HepG2 (cell line): Measurements from ENCODE around the gene STRIP1. TPM values are rescaled to one million over a fixed set of nuclear protein-coding genes. Genes with fewer than 3 reads are reported as not detected.

Source experiments
- ATAC-seq: fragments of 200-7000 bp; cut with Tn5 transposase; 3 replicates; pipeline ENCODE4 v1.9.1; 2020; ENCODE audit warnings: mild to moderate bottlenecking, moderate library complexity
- BruUV-seq: library from RNA; stranded (reverse); fragments of 400-500 nt; replicated peaks from 2 replicates; lab custom pipeline; 2021; lab: Mats Ljungman, UMichigan
- CTCF ChIA-PET: fragments of 300-600 bp; formaldehyde crosslinking; extraction: SDS; loops from one replicate; lab custom pipeline; 2021; ENCODE audit warnings: low total read pairs, inconsistent platforms, low intra/inter-chr PET ratio; lab: Yijun Ruan, JAX
- POLR2A ChIA-PET: fragments of 350-600 bp; sonication (Branson Sonifier 250); formaldehyde crosslinking; loops from one replicate; lab custom pipeline; 2020; ENCODE audit warnings: antibody characterized with exemption, inconsistent platforms; lab: Yijun Ruan, JAX
- DNase-seq: peaks from one replicate; pipeline ENCODE4 v3.0.0-alpha.2; 2015; ENCODE audit warnings: low spot score
- FAIRE-seq: peaks from 3 replicates; lab custom pipeline; 2011; peaks lifted over from hg19 to GRCh38; lab: Jason Lieb, UNC
- H2AFZ ChIP-seq: one replicate; pipeline ENCODE4 v1.6.1; 2011; ENCODE audit warnings: low read length, inconsistent platforms
- H3K27ac ChIP-seq: fragments of 300-600 bp; 3 replicates; pipeline ENCODE4 v1.8.0; 2011; ENCODE audit warnings: mixed run types, mild to moderate bottlenecking, mixed read lengths, low read length, inconsistent platforms; ENCODE audit not compliant: insufficient read depth; ENCODE audit errors: extremely low read length
- H3K27me3 ChIP-seq, 2 experiments: fragments of 200-600 bp in 1 of 2; 2 replicates in 1 of 2; 3 replicates in 1 of 2; pipeline versions ENCODE4 v1.6.0 to v1.8.0; 2011; ENCODE audit warnings: low read length in 2 of 2, mild to moderate bottlenecking in 2 of 2, moderate library complexity in 2 of 2, inconsistent platforms in 1 of 2; ENCODE audit not compliant: insufficient read depth in 2 of 2, control insufficient read depth in 1 of 2
- H3K36me3 ChIP-seq, 2 experiments: fragments of 200-600 bp in 1 of 2; replicated peaks in 1 of 2; 2 replicates in 1 of 2; 3 replicates in 1 of 2; pipeline versions ENCODE4 v1.5.1 to v1.8.0; 2011; ENCODE audit warnings: low read length in 2 of 2, inconsistent platforms in 1 of 2; ENCODE audit not compliant: insufficient read depth in 2 of 2, control insufficient read depth in 1 of 2
- H3K4me1 ChIP-seq: 2 replicates; pipeline ENCODE4 v1.5.1; 2012; ENCODE audit warnings: low read length, inconsistent platforms; ENCODE audit not compliant: insufficient read depth
- H3K4me2 ChIP-seq: 2 replicates; pipeline ENCODE4 v1.6.0; 2011; ENCODE audit warnings: low read depth, low read length, inconsistent platforms
- H3K4me3 ChIP-seq, 3 experiments: fragments of 200-600 bp in 1 of 3; sonication (generic), shearing (Covaris generic) in 1 of 3; replicated peaks in 1 of 3; 2 replicates each; pipeline ENCODE4 v1.5.1; 2011 to 2016; ENCODE audit warnings: low read length in 3 of 3, inconsistent platforms in 2 of 3, low read depth in 2 of 3, mild to moderate bottlenecking in 2 of 3, control low read depth in 1 of 3, mixed read lengths in 1 of 3; ENCODE audit not compliant: insufficient read depth in 1 of 3
- H3K79me2 ChIP-seq: one replicate; pipeline ENCODE4 v1.6.1; 2011; ENCODE audit warnings: low read length, inconsistent platforms; ENCODE audit not compliant: insufficient read depth
- H3K9ac ChIP-seq: 2 replicates; pipeline ENCODE4 v1.6.0; 2011; ENCODE audit warnings: mild to moderate bottlenecking, low read depth, low read length, inconsistent platforms; ENCODE audit not compliant: insufficient read depth
- H3K9me3 ChIP-seq: 2 replicates; pipeline ENCODE4 v1.5.1; 2012; ENCODE audit warnings: mild to moderate bottlenecking, low read length
- H4K20me1 ChIP-seq: 2 replicates; pipeline ENCODE4 v1.6.0; 2011; ENCODE audit warnings: inconsistent platforms, mild to moderate bottlenecking, low read length, moderate library complexity; ENCODE audit not compliant: insufficient read depth
- ZFAT ChIP-seq: sonication (generic); formaldehyde crosslinking; conservative IDR thresholded peaks from 2 replicates; pipeline ENCODE4 v1.8.1; 2023; ENCODE audit warnings: missing genetic modification reagents, inconsistent platforms
- ZKSCAN1 ChIP-seq: fragments of 150-350 bp; IDR thresholded peaks from 2 replicates; pipeline ENCODE4 v1.6.1; 2014; ENCODE audit warnings: low read length
- ZNF251 ChIP-seq: sonication (generic); formaldehyde crosslinking; IDR thresholded peaks from 2 replicates; pipeline ENCODE4 v1.9.0; 2021; ENCODE audit warnings: mild to moderate bottlenecking, missing genetic modification reagents
- ZNF451 ChIP-seq: sonication (generic); formaldehyde crosslinking; IDR thresholded peaks from 2 replicates; pipeline ENCODE4 v1.5.0; 2020; ENCODE audit warnings: mild to moderate bottlenecking, missing genetic modification reagents
- WGBS: methylation state at CpG from one replicate; pipeline ENCODE4 v1.1.6; 2017; ENCODE audit warnings: low lambda C conversion rate; 5-methylcytosine and 5-hydroxymethylcytosine counted together
- in situ Hi-C: cut with HindIII; loops from 2 replicates; pipeline ENCODE4 v1.10.0; 2017; ENCODE audit warnings: low pct_unique_long_range_greater_than_20kb; ENCODE audit not compliant: extremely low pct_ligation_motif_present
- intact Hi-C: fragments of 100-400 bp; cut with micrococcal nuclease; formaldehyde crosslinking; loops from one replicate; pipeline ENCODE4 v1.10.0; 2022; ENCODE audit not compliant: unreplicated experiment
- polyA plus RNA-seq, 8 experiments: library from polyadenylated mRNA; depleted of rRNA in 3 of 8; stranded (reverse) in 7 of 8; unstranded in 1 of 8; fragments of >200 nt; fragmentation: Illumina TruSeq in 4 of 8; extraction: Trizol in 4 of 8; gene quantifications; 2 replicates each; pipeline versions ENCODE4 v1.2.1 to v1.2.3, GENCODE V29; 2011 to 2016; ENCODE audit warnings: low read depth in 4 of 8, missing spikeins in 1 of 8, mixed read lengths in 1 of 8; ENCODE audit not compliant: insufficient read depth in 1 of 8
- total RNA-seq, 5 experiments: library from RNA; depleted of rRNA; stranded (reverse); fragments of >200 nt; fragmentation: Illumina TruSeq; extraction: Trizol; gene quantifications; 2 replicates each; pipeline ENCODE4 v1.2.3, GENCODE V29; 2016; ENCODE audit warnings: low read depth in 1 of 5
- TF ChIP-seq, protein P1 (sequence below): sonication (generic); formaldehyde crosslinking; IDR thresholded peaks from 2 replicates; pipeline ENCODE4 v1.8.1; 2023; ENCODE audit warnings: missing genetic modification reagents, inconsistent platforms, borderline replicate concordance
- TF ChIP-seq, protein P2 (sequence below): sonication (generic); formaldehyde crosslinking; IDR thresholded peaks from 2 replicates; pipeline ENCODE4 v1.8.1; 2022; ENCODE audit warnings: low read depth, mild to moderate bottlenecking, missing genetic modification reagents
- TF ChIP-seq, protein P3 (sequence below), 2 experiments: sonication (generic) in 1 of 2; formaldehyde crosslinking in 1 of 2; IDR thresholded peaks; 2 replicates each; pipeline versions ENCODE4 v1.4.0 to v1.6.1; 2016 to 2020; ENCODE audit warnings: borderline replicate concordance in 1 of 2, low read depth in 1 of 2, mild to moderate bottlenecking in 1 of 2, missing genetic modification reagents in 1 of 2
- TF ChIP-seq, protein P4 (sequence below): sonication (generic); formaldehyde crosslinking; IDR thresholded peaks from 2 replicates; pipeline ENCODE4 v1.5.0; 2020; ENCODE audit warnings: mild to moderate bottlenecking, low read depth, missing genetic modification reagents, borderline replicate concordance
- TF ChIP-seq, protein P5 (sequence below): IDR thresholded peaks from 2 replicates; pipeline ENCODE4 v1.6.1; 2012; ENCODE audit warnings: low read length, improper control_type of control experiment

The STRIP1 gene
- total and polyA plus RNA-seq, 2 of the 13 experiments (the other 11 are each of a cell fraction or from before 2014, with no cell fraction given), result 20.9 to 27.9 TPM

DNA sequence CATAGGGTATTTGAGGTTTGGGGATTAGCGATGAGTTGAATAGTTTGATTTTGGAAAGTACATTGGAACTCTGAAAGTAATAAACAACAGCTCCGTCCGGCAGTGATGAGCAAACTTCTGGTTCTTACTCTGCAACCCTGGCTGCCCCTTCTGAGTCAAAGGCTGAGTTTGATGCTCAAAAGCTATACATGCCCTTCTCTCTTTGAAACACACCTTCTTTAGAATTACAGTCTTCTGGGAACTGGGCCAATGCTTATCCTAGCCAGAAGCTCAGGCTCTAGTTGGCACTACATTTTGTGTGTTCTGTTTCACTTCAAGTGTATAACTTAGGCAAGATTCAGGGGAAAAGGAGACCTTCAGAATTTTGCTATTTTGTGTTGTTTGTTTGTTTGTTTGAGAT is 40.5 kb upstream of the STRIP1 start (continued):
- TF ChIP-seq ZNF251 (CRISPR knock-in tag), result no peak
- TF ChIP-seq ZFAT (CRISPR knock-in tag), result no peak
- TF ChIP-seq, protein P1, sequence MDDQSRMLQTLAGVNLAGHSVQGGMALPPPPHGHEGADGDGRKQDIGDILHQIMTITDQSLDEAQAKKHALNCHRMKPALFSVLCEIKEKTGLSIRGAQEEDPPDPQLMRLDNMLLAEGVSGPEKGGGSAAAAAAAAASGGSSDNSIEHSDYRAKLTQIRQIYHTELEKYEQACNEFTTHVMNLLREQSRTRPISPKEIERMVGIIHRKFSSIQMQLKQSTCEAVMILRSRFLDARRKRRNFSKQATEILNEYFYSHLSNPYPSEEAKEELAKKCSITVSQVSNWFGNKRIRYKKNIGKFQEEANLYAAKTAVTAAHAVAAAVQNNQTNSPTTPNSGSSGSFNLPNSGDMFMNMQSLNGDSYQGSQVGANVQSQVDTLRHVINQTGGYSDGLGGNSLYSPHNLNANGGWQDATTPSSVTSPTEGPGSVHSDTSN (CRISPR knock-in tag), result no peak
- no peak for TF ChIP-seq ZKSCAN1

DNA sequence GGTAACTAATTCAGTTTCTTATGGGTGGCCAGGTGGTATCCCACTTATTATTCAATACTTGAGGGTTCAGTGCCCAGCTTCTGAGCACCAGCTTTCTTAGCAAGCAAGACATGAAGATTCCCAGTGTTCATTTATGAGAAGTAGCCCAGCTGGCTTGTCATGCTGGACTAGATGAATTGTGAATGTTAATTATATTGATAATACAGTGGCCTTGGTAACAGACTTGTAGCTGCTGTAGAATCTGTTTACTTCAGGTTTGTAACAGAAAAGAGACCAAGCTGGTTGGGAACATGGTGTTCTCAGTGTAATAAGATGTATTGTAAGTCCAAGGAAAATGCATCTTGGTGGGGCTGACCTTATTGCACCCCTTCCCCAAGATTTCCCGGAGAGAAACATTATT is 39.8 kb upstream of the STRIP1 start:
- CTCF ChIA-PET, result no interaction called here
- intact Hi-C loops (loop anchor here (5.0 kb wide), 1 partner anchor 352 kb away; no protein-coding TSS in a partner anchor), in situ Hi-C loops (no loop called here)
- Histone ChIP-seq H3K4me1 (peaks cover 27% of the 10 kb centered on the region), H3K9ac (no peak overlapping the region), H3K79me2 (peaks cover 55% of the 10 kb centered on the region), H3K4me3 (no peak overlapping the region), H2AFZ (no peak overlapping the region), H3K27me3 (no peaks in the 10 kb centered on the region), H3K36me3 (peaks cover 6 to 12% of the 10 kb centered on the region in 2 experiments; a peak in 4 of 5 replicates), H3K27ac (no peak overlapping the region), H4K20me1 (peaks cover 8% of the 10 kb centered on the region), H3K4me2 (no peak overlapping the region), H3K9me3 (no peaks in the 10 kb centered on the region)
- BruUV-seq, result no TSS peak
- POLR2A ChIA-PET, result no interaction called here
- WGBS, result 100% methylated on average over 1 of the region's 1 CpG
- DNase-seq, result no peak
- ATAC-seq, result no peak
- FAIRE-seq, result no peak
- TF ChIP-seq ZNF451, result no peak
- TF ChIP-seq, protein P2, sequence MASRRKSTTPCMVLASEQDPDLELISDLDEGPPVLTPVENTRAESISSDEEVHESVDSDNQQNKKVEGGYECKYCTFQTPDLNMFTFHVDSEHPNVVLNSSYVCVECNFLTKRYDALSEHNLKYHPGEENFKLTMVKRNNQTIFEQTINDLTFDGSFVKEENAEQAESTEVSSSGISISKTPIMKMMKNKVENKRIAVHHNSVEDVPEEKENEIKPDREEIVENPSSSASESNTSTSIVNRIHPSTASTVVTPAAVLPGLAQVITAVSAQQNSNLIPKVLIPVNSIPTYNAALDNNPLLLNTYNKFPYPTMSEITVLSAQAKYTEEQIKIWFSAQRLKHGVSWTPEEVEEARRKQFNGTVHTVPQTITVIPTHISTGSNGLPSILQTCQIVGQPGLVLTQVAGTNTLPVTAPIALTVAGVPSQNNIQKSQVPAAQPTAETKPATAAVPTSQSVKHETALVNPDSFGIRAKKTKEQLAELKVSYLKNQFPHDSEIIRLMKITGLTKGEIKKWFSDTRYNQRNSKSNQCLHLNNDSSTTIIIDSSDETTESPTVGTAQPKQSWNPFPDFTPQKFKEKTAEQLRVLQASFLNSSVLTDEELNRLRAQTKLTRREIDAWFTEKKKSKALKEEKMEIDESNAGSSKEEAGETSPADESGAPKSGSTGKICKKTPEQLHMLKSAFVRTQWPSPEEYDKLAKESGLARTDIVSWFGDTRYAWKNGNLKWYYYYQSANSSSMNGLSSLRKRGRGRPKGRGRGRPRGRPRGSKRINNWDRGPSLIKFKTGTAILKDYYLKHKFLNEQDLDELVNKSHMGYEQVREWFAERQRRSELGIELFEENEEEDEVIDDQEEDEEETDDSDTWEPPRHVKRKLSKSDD (CRISPR knock-in tag), result no peak
- TF ChIP-seq, protein P3, sequence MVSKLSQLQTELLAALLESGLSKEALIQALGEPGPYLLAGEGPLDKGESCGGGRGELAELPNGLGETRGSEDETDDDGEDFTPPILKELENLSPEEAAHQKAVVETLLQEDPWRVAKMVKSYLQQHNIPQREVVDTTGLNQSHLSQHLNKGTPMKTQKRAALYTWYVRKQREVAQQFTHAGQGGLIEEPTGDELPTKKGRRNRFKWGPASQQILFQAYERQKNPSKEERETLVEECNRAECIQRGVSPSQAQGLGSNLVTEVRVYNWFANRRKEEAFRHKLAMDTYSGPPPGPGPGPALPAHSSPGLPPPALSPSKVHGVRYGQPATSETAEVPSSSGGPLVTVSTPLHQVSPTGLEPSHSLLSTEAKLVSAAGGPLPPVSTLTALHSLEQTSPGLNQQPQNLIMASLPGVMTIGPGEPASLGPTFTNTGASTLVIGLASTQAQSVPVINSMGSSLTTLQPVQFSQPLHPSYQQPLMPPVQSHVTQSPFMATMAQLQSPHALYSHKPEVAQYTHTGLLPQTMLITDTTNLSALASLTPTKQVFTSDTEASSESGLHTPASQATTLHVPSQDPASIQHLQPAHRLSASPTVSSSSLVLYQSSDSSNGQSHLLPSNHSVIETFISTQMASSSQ (IDR thresholded peaks at IDR 0.05; ENCODE audit: low read depth), result no peak
- TF ChIP-seq, protein P3 (CRISPR knock-in tag; IDR thresholded peaks at IDR 0.05; ENCODE audit: borderline replicate concordance), result no peak
- TF ChIP-seq, protein P4, sequence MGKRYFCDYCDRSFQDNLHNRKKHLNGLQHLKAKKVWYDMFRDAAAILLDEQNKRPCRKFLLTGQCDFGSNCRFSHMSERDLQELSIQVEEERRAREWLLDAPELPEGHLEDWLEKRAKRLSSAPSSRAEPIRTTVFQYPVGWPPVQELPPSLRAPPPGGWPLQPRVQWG (CRISPR knock-in tag), result no peak
- TF ChIP-seq, protein P5, sequence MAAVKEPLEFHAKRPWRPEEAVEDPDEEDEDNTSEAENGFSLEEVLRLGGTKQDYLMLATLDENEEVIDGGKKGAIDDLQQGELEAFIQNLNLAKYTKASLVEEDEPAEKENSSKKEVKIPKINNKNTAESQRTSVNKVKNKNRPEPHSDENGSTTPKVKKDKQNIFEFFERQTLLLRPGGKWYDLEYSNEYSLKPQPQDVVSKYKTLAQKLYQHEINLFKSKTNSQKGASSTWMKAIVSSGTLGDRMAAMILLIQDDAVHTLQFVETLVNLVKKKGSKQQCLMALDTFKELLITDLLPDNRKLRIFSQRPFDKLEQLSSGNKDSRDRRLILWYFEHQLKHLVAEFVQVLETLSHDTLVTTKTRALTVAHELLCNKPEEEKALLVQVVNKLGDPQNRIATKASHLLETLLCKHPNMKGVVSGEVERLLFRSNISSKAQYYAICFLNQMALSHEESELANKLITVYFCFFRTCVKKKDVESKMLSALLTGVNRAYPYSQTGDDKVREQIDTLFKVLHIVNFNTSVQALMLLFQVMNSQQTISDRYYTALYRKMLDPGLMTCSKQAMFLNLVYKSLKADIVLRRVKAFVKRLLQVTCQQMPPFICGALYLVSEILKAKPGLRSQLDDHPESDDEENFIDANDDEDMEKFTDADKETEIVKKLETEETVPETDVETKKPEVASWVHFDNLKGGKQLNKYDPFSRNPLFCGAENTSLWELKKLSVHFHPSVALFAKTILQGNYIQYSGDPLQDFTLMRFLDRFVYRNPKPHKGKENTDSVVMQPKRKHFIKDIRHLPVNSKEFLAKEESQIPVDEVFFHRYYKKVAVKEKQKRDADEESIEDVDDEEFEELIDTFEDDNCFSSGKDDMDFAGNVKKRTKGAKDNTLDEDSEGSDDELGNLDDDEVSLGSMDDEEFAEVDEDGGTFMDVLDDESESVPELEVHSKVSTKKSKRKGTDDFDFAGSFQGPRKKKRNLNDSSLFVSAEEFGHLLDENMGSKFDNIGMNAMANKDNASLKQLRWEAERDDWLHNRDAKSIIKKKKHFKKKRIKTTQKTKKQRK, result no peak
